ENCODE data around the gene PLEKHO2.
"Not testable (repeated sequence)": the region's sequence is repeated elsewhere in the genome, so short reads cannot be mapped to it uniquely, and the experiment has no call there.

PLEKHO2 gene, protein sequence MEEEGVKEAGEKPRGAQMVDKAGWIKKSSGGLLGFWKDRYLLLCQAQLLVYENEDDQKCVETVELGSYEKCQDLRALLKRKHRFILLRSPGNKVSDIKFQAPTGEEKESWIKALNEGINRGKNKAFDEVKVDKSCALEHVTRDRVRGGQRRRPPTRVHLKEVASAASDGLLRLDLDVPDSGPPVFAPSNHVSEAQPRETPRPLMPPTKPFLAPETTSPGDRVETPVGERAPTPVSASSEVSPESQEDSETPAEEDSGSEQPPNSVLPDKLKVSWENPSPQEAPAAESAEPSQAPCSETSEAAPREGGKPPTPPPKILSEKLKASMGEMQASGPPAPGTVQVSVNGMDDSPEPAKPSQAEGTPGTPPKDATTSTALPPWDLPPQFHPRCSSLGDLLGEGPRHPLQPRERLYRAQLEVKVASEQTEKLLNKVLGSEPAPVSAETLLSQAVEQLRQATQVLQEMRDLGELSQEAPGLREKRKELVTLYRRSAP

GRCh38 chr15:64841344-64842095, at the start of gene PLEKHO2:
TSS of gene PLEKHO2 (plus strand) at chr15:64841915. CDS start at chr15:64842017, 102 bp downstream.
- DNase-seq (ENCODE audit: low read depth) = peak; percentile 93

- no peak for DNase-seq (ENCODE audit: low read depth)
Observed at GRCh38 chr15:64792282-64792681, 49.4 kb upstream of the PLEKHO2 start.

GRCh38 chr15:64795299-64795698, 46.4 kb upstream of the PLEKHO2 start:
- DNase-seq (ENCODE audit: low read depth) = not testable (repeated sequence)

DNA sequence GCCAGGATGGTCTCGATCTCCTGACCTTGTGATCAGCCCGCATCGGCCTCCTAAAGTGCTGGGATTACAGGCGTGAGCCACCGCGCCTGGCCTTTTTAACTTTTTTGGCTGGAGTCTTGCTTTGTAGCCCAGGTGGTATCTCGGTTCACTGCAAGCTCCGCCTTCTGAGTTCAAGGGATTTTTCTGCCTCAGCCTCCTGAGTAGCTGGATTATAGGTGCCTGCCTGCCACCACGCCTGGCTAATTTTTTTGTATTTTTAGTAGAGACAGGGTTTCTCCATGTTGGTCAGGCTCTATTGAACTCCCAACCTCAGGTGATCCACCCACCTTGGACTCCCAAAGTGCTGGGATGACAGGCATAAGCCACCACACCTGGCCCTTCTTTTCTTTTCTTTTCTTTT, 45.8 kb upstream of the PLEKHO2 start:
- not testable (repeated sequence) for DNase-seq (ENCODE audit: low read depth)

- DNase-seq (ENCODE audit: low read depth) = not testable (repeated sequence)
Observed at GRCh38 chr15:64798905-64799304, 42.8 kb upstream of the PLEKHO2 start.

DNA sequence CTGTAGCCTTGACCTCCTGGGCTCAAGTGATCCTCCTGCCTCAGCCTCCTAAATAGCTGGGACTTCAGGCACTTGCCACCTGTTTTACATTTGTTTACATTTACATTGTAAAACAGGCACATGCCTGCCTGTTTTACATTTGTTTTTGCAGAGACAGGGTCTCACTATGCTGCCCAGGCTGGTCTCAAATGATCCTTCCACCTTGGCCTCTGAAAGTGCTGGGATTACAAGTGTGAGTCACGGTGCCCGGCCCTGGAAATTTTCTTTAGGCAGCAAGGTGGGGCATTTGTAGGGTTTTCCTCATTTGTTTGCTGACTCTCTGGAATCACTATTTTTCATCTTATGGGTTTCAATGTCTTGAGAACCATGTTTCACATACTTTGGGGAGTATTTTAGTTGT, 41.2 kb upstream of the PLEKHO2 start:
- no peak for DNase-seq (ENCODE audit: low read depth)

DNA sequence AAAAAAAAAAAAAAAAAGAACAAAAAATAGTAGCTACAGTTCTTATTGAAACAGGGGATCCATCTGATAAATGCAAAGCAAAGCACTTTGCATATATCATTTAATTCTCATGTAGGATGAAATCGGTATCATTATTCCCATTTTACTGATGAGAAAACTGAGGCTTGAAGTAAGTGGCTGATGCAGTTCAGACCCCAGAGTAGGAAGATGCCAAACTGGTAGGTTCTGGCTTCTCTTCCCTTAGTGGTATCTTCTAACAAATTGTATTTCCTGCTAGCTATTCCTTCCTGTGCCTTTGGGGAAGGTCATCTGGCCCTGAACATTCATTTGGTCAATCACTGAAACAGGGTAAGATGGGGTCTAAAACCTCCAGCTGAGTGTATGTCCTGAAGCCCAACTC, 38.2 kb upstream of the PLEKHO2 start:
- DNase-seq (ENCODE audit: low read depth) = no peak

GRCh38 chr15:64804619-64805018, 37.1 kb upstream of the PLEKHO2 start:
- no peak for DNase-seq (ENCODE audit: low read depth)

DNA sequence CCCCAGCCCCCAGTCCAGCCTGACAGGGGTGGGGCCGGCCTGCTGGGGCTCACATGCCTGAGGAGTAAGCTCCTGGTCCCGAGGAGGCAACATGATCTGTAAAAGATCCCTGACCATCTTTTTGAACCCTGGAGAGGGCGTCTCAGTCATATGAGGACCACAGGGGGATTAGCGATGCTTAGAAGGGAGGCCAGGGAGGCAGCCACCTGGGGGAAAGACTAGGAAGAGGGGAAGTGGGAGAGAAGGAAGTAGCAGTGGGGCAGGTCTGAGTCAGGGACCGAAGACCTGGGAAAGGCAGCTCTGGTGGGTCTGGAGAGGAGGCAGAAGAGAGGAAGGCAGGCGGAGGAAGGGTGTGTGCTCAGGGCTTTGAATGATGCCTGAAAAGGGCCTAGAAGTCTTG, 35.2 kb upstream of the PLEKHO2 start:
- no peak for DNase-seq (ENCODE audit: low read depth)

DNA sequence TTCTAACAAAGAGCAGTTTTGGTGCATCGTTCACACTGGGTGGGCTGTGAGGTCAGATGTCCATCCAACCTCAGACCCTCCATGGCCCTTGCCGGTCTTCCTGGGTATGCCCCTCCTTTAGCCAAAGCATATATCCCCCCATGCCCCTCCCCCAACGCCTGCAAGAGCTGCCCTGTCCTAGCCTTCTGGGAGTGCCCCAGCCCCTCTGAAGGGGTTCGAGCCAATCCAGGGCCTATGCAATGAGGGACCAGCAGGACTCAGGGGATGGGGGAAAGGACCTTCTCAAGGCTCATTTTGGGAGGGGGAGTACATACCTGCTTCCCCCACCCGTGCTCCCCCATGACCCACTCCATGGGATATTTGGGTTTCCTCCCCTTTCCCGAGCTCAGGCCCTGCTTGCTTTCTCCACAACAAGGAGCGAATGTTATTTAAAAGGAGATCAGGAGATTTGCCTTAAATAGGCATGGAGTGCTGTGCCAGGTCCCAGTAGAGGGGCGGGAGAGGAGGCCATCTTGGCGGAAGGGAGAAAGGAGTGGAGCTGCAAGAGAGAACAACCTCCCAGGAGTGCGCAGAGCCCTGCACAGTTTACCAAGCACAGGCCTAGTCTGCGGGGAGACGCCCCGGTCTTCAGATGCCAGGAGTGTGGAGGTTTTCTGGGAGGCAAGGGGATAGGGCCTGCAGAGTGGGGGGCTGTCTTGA, 34.5 kb upstream of the PLEKHO2 start:
- DNase-seq (ENCODE audit: low read depth) = no peak

DNA sequence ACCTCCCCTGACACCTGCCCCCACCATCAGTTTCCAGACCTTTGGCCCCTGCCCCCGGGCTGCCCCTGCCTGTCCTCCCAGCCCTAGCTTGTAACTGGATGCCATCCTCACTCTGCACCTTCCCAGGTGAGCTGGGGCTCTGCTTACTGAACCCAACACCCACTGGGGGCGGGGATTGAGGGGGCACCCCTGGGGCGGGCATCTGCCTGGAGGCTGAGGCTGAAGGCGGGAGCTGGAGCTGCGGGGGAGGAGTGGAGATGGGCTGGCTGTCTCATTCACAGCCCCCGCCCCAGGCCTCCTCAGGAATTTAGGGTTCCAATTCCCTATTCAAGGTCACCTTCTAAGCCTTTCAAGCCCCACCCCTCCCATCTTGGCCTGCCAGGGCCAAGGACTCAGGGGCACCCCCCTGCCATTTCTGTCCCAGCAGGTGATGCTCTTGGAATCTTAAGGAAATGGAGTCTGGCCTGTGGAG, 33.9 kb upstream of the PLEKHO2 start:
- DNase-seq (ENCODE audit: low read depth) = no peak

GRCh38 chr15:64808785-64809453, 32.8 kb upstream of the PLEKHO2 start:
- DNase-seq (ENCODE audit: low read depth) = no peak

DNA sequence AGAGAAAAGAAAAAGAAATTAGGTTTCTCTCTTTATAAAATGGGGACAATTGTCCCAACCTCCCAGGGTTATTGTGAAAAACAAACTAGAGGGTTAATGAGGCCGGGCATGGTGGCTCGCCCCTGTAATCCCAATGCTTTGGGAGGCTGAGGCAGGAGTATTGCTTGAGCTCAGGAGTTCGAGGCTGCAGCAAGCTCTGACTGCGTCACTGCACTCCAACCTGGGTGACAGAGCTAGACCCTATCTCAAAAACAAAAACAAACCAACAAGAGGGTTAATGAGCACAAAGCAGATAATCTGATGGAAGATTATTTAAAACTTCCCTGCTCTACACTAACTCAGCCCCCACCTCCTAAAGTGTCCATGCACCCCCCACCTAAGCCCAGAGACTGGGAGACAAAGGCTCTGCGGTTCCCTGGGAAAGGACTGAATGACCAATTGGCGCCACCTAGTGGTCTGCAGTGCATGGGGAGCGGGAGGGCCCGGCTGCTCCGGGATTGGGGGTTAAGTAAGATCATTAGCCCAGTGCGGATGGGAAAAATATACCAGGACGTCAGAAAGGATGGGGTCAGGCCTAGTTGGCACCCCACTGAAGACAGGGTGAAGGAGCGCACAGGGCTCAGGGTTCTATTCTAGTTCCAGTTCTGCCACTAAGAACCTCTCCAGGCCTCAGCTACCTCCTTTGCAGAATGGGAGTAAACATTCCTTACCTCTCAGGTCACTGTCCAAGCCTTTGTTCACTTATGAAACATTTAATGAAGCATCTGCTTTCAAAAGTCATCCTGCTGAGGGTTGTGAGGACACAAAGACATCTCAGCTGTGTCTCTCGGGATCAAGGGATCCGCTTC, 31.8 kb upstream of the PLEKHO2 start:
- DNase-seq (ENCODE audit: low read depth) = peak; percentile 40

DNA sequence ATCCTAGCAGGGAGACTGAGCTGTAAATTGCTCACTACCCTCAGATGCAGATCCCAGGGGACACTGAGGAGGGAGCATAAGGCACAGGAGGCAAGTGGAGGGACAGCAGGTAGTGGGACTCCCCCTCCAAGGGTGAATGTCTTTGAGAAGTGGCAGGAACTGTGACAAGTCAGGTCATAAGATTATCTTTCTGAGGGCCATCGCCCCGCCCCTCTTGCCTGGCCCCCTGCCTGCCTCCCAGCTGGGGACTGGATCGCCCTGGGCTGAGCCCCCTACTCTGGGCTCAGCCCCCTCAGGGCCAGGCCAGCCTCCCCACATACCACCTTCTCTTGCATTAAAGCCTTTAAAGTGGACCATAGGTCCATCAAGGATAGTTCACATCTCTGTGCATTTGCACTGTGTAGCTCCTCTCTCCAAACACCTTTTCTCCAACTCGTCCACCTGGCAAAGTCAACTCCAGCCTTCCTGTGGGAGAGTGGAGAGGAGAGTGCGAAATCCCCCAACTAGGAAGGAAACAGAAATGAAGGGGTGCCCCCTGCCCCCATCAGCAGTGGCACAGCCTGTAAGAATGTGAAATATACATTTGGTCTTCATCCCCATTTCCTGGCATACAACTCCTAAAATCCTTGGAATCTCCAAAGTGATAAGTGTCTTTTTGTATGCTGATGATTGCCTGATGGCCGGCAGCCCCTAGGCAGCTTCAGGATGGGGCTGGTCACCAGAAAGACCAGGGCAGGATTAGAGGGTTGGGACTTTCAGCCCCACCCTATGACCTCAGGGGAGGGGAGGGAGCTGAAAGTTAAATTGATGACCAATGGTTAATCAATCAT, 31.0 kb upstream of the PLEKHO2 start:
- no peak for DNase-seq (ENCODE audit: low read depth)

GRCh38 chr15:64813075-64813474, 28.6 kb upstream of the PLEKHO2 start:
- DNase-seq (ENCODE audit: low read depth) = peak; percentile 27

DNA sequence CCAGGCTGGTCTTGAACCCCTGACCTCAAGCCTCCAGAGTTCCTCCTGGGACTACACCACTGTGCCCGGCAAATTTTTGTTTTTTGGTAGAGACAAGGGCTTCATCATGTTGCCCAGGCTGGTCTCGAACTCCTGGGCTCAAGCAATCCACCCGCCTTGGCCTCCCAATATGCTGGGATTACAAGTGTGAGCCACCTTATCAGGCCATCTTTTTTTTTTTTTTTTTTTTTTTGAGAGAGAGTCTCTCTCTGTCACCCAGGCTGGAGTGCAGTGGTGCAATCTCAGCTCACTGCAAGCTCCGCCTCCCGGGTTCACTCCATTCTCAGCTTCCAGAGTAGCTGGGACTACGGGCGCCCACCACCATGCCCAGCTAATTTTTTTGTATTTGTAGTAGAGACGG, 27.4 kb upstream of the PLEKHO2 start:
- DNase-seq (ENCODE audit: low read depth) = not testable (repeated sequence)

- not testable (repeated sequence) for DNase-seq (ENCODE audit: low read depth)
Observed at GRCh38 chr15:64814965-64815364, 26.8 kb upstream of the PLEKHO2 start.

- DNase-seq (ENCODE audit: low read depth) = no peak
Observed at GRCh38 chr15:64816452-64816851, 25.3 kb upstream of the PLEKHO2 start.

GRCh38 chr15:64824929-64825430, 16.7 kb upstream of the PLEKHO2 start:
- no peak for DNase-seq (ENCODE audit: low read depth)

All from fibroblast of the conjunctiva (primary cell).